Stimulated activated naive CD4-positive, alpha-beta T cell treated with Interleukin-2 at 50 U/mL for 16 hours (primary cell): Measurements from ENCODE around the gene MYO5A.

ENCODE experiments used
- DNase-seq: peaks from one replicate; lab custom pipeline; 2025; lab: John Stamatoyannopoulos, UW

MYO5A gene

GRCh38 chr15:52361975-52362494 lies 166.6 kb downstream of the MYO5A start:
- DNase-seq: no peak

GRCh38 chr15:52361494-52361893 lies 167.2 kb downstream of the MYO5A start:
- DNase-seq: no peak

DNA sequence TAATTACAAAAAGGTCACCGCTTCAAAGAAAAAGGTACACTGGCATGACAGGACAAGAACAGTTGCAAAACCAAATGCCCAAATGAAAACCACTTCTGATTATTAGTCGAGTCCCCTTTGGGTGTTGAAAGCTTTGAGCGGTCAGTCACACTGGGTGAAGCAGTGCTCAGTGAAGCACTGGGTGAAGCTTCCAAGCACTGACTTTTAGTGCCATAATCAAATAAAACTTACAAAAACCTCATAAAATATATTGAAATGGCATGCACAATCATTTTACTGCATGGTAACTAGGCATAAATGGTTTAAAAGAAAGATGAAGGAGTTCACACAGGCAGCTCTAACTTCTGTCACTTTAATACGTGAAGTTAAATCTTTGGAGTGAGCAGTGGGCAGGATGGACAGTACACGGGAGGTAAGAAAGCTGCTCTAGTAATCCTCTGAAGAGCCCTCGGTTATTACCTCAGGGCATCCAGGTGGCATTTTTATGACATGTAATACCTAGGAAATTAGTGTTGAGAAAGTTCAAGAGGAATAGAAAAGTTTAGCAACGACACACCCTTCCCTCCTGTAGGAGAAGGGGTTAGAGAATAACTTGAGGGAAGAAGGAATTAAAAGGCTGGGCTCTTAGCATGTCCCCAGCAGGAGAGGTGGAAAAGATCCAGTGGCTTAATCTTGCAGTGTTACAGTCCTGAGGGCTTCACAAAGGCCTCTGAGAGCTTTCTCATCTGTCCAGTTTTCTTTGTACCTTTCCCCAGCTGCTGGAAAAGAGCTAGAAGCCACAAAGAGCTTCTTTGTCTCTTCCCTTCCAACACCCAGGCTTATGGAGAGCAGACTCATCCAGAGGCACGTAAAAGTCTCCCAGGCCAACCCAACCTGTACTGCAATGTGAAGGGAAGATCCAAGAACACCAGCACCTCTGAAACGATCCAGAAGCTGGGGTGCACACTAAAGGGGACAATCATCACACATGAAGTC lies 168.2 kb downstream of the MYO5A start:
- no peak for DNase-seq

DNA sequence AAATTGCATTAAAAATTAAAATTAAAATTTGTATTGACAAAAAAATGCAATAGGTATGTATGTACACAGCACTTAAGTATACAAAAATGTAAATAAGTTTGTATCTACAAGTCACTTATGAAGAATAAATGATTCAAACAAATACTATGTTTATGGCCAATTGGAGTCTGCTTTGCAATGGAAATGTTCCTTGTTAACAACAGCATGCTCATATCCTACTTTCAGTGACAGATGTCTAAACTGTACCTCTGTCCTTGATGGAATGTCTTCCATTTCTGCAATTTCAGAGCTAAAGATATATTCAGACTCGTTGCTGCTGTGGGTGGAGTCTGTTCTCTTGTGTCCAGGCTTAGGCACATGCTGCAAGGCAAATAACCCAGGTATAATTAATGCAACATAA lies 169.0 kb downstream of the MYO5A start:
- no peak for DNase-seq

GRCh38 chr15:52357949-52358348 lies 170.7 kb downstream of the MYO5A start:
- DNase-seq: no peak

GRCh38 chr15:52352086-52352485 lies 176.6 kb downstream of the MYO5A start:
- DNase-seq: no peak

- no peak for DNase-seq
Measured at GRCh38 chr15:52351206-52351908, 177.3 kb downstream of the MYO5A start.

DNA sequence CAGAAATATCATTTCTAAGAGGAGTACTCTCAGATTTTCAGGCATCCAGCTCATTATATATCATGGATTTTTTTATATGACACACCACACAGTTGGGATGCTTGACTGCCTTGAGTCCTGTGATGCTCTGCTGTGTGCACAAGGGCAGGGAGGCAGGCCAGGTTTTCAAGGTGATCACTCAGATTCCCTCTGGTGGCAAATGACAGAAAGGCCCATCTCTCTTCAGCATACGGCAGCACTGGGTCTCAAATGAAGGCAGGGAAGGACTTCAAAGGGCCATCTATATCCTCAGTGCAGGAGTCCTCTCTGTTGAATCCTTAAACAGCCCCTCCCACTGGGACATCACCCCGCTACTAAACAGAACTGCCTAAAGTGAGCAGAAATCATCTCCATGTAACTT lies 178.3 kb downstream of the MYO5A start:
- DNase-seq: no peak

GRCh38 chr15:52349052-52349700 lies 179.5 kb downstream of the MYO5A start:
- no peak for DNase-seq

GRCh38 chr15:52348056-52348745 lies 180.5 kb downstream of the MYO5A start:
- no peak for DNase-seq

DNA sequence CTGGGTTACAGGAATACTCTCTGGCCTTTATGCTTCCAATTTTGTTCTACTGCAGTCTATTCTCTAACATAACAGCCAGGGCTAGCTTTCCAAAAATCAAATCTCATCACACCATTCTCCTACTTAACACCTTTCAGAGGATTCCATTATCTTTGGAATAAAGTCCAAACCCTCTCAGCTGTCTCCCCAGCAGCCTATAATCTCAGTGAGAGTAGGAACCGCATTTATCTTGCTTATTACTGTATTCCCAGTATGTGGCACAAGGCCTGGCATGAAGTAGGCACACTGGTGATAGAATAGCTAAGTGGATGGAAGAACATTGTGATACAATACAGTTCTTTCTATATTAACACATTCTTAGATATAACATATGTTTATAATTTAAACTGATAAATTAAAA lies 184.1 kb downstream of the MYO5A start:
- DNase-seq: no peak

DNA sequence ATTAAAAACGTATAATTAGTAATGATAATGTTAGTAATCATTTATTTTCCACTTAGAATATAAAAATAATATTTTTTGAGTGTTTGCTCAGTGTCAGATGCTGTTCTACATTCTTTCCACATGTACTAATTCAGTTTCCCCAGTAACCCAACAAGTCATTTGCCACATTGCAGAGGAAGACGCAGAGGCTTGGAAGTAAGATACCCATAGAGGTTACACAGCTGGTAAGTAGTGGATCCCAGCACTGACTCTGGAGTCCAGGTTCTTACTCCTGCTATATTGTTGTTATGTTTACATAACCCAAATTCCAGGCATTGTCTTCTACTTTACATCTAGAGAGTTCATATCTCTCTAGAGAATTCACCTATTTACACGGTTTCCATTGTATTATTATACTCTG lies 184.8 kb downstream of the MYO5A start:
- no peak for DNase-seq

GRCh38 chr15:52340093-52340492 lies 188.6 kb downstream of the MYO5A start:
- no peak for DNase-seq

DNA sequence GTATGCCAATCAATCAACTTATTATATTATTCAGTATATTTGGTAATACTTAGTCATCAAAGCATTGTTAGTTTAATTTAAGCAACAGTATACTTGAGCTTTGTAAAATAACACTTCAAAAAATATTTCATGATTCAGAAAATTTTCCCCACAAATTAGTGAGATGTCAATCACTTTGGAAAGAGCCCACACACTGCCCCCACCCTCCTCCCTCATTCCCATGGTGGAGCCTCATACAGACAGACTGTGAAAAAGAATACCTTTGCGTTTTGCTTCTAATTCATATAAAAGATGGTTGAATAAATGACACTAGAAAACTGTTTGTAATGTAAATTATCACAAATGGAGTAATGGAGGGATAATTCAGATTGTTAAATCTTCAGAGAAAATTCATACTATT lies 189.8 kb downstream of the MYO5A start:
- DNase-seq: no peak

DNA sequence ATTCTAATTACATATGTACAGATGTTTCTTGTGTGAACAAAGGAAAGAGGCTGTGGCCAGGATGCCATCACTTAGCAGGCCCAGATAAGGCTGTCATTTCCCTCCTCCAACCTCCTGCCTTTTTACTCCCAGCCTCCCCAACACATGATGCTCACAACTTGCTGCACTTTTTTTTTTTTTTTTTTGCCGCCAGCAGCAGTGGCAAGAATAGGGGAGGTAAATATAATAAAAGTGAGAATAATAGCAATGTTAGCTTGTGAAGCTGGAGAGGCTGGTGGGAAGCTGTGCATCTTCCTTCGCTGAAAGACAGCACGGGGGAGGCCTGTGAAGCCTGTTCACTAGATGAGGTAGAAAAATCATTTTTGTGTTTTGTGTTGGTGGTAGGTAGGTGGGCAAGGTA lies 190.6 kb downstream of the MYO5A start:
- DNase-seq: no peak

DNA sequence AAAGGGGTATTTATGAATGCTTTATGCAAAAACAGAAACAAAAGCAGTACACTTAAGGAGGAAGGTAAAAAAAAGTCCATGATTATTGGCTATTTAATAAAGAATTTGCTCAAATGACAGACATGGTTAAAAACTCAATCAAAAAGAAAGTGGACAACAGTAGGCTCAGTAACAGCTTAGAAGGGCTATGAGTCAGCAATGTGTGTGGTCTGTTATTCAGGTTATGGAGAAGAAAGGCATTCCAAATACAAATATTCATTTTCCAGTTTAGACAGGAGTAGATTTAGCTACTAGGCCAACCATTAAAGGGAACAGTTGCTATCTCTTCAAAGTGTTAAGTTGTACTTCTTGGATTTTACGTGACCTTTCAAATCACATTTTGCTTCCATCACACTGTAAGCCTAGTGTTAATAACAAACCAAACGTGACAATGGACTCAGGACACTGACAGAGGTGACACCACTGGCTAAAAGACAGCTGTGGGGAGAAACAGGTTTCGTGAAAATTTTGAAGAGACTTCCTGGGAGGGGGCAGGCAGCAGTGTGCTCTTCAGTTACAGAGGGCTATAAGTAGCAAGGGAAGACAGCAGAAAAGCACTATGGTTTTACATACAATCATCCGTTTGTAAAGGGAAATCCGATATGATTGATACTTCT lies 191.4 kb downstream of the MYO5A start:
- no peak for DNase-seq

DNA sequence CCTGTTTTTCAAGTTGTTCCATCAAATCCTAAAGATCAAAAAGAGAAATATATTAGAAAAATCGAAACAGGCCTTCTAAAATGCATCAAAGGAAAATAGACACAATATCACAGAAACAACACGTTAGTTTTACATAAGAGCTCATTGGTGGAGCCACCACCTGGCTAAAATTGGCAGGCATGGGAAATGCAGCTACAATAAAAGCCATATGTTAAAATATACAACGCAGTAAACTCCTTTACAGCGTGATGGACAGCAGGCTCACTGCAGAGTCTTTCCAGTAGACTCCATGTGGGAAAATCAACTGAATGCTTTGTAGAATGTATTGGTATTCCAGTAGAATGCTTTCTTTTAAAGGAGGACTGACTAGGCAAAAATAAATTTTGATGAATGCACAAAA lies 192.2 kb downstream of the MYO5A start:
- DNase-seq: no peak

GRCh38 chr15:52334491-52335160 lies 194.1 kb downstream of the MYO5A start:
- no peak for DNase-seq

- peak; percentile 21 for DNase-seq
Measured at GRCh38 chr15:52331490-52332240, 197.0 kb downstream of the MYO5A start.

DNA sequence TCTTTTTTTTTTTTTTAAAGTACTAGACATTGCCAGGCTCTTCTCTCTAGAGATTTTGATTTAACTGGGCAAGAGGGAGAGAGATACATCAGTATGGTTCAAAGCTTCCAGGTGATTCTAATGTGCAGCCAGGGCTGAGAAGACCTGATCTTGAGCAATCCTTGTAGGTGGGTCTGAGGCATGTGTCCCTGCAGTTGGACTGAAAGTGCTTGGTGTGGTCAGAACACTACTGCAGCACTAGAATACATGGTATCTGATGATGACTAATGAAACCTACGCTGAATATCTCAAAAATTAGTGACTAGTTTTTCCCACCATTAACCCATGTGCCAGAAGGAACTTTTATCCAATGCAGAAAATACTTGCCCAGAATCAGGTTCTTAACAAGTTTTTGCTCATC lies 198.7 kb downstream of the MYO5A start:
- no peak for DNase-seq
